ENCODE data around the gene ETHE1. TPM values are rescaled to one million over a fixed set of nuclear protein-coding genes. Genes with fewer than 3 reads are reported as not detected.

Gene ETHE1
- polyA plus RNA-seq, 1 donor from 2014 or later: 40.9 TPM

GRCh38 chr19:43545981-43546380 is 19.0 kb upstream of the ETHE1 start:
- H3K9ac ChIP-seq (ENCODE audit: low read length): no peak overlapping the region
- no peak overlapping the region for H3K27ac ChIP-seq (ENCODE audit: low read length)
- TF ChIP-seq MXI1 (conservative IDR thresholded peaks at IDR 0.05; ENCODE audit: poor library complexity, severe bottlenecking) (no peak), SMC3 (conservative IDR thresholded peaks at IDR 0.05; ENCODE audit: poor library complexity) (no peak), RAD21 (conservative IDR thresholded peaks at IDR 0.05) (no peak), EZH2 (IDR thresholded peaks at IDR 0.05; ENCODE audit: borderline replicate concordance, insufficient read depth, low read length, poor library complexity, severe bottlenecking) (no peak), TAF1 (IDR thresholded peaks at IDR 0.05; ENCODE audit: low read depth) (no peak), EP300 (conservative IDR thresholded peaks at IDR 0.05; ENCODE audit: poor library complexity, severe bottlenecking) (no peak), REST (IDR thresholded peaks at IDR 0.05; ENCODE audit: borderline replicate concordance) (no peak), POLR2AphosphoS5 (IDR thresholded peaks at IDR 0.05) (no peak), CTCF (IDR thresholded peaks at IDR 0.05; ENCODE audit: poor library complexity, severe bottlenecking) (no peak)
- H3K4me3 ChIP-seq (ENCODE audit: low read length): no peak overlapping the region
- no peaks in the 10 kb centered on the region for H3K9me3 ChIP-seq (ENCODE audit: low read length)
- no peaks in the 10 kb centered on the region for H3F3A ChIP-seq (ENCODE audit: insufficient read depth, low read length, poor library complexity, severe bottlenecking)
- no peaks in the 10 kb centered on the region for H3K79me2 ChIP-seq (replicated peaks; ENCODE audit: insufficient read depth, low read length)
- H3K27me3 ChIP-seq (ENCODE audit: insufficient read depth, low read depth, low read length): no peaks in the 10 kb centered on the region
- H2AFZ ChIP-seq (ENCODE audit: low read depth, low read length): no peak overlapping the region
- no peaks in the 10 kb centered on the region for H4K20me1 ChIP-seq (ENCODE audit: insufficient read depth)
- no peaks in the 10 kb centered on the region for H3K9me2 ChIP-seq (ENCODE audit: insufficient read depth, low read length)
- no peaks in the 10 kb centered on the region for H3K36me3 ChIP-seq (ENCODE audit: insufficient read depth, low read length)
- no peak overlapping the region for H3K4me2 ChIP-seq (ENCODE audit: low read length)

- H3K4me3 ChIP-seq (ENCODE audit: low read length): no peak overlapping the region
- no peaks in the 10 kb centered on the region for H3F3A ChIP-seq (ENCODE audit: insufficient read depth, low read length, poor library complexity, severe bottlenecking)
- TF ChIP-seq EP300 (conservative IDR thresholded peaks at IDR 0.05; ENCODE audit: poor library complexity, severe bottlenecking) (no peak), SMC3 (conservative IDR thresholded peaks at IDR 0.05; ENCODE audit: poor library complexity) (no peak), POLR2AphosphoS5 (IDR thresholded peaks at IDR 0.05) (no peak), RAD21 (conservative IDR thresholded peaks at IDR 0.05) (no peak)
- H3K9ac ChIP-seq (ENCODE audit: low read length): no peak overlapping the region
- no peak overlapping the region for H3K27ac ChIP-seq (ENCODE audit: low read length)
- no peaks in the 10 kb centered on the region for H4K20me1 ChIP-seq (ENCODE audit: insufficient read depth)
- no peak overlapping the region for H3K4me2 ChIP-seq (ENCODE audit: low read length)
- no peaks in the 10 kb centered on the region for H3K36me3 ChIP-seq (ENCODE audit: insufficient read depth, low read length)
- H3K79me2 ChIP-seq (replicated peaks; ENCODE audit: insufficient read depth, low read length): no peaks in the 10 kb centered on the region
- H3K27me3 ChIP-seq (ENCODE audit: insufficient read depth, low read depth, low read length): no peaks in the 10 kb centered on the region
- H3K9me3 ChIP-seq (ENCODE audit: low read length): no peaks in the 10 kb centered on the region
- no peaks in the 10 kb centered on the region for H3K9me2 ChIP-seq (ENCODE audit: insufficient read depth, low read length)
- no peak overlapping the region for H2AFZ ChIP-seq (ENCODE audit: low read depth, low read length)
Measured at GRCh38 chr19:43545276-43545675, 18.3 kb upstream of the ETHE1 start.

- Histone ChIP-seq H4K20me1 (ENCODE audit: insufficient read depth) (no peaks in the 10 kb centered on the region), H3K9me3 (ENCODE audit: low read length) (peaks cover 2% of the 10 kb centered on the region), H3K9me2 (ENCODE audit: insufficient read depth, low read length) (no peaks in the 10 kb centered on the region), H3K36me3 (ENCODE audit: insufficient read depth, low read length) (peaks cover 3% of the 10 kb centered on the region), H3K4me2 (ENCODE audit: low read length) (no peak overlapping the region), H3K9ac (ENCODE audit: low read length) (no peak overlapping the region), H2AFZ (ENCODE audit: low read depth, low read length) (no peak overlapping the region), H3K27ac (ENCODE audit: low read length) (no peak overlapping the region), H3K27me3 (ENCODE audit: insufficient read depth, low read depth, low read length) (no peaks in the 10 kb centered on the region), H3K4me3 (ENCODE audit: low read length) (no peak overlapping the region), H3K79me2 (replicated peaks; ENCODE audit: insufficient read depth, low read length) (no peaks in the 10 kb centered on the region), H3F3A (ENCODE audit: insufficient read depth, low read length, poor library complexity, severe bottlenecking) (no peaks in the 10 kb centered on the region)
- TF ChIP-seq MXI1 (conservative IDR thresholded peaks at IDR 0.05; ENCODE audit: poor library complexity, severe bottlenecking) (no peak), CTCF (IDR thresholded peaks at IDR 0.05; ENCODE audit: poor library complexity, severe bottlenecking) (no peak), TAF1 (IDR thresholded peaks at IDR 0.05; ENCODE audit: low read depth) (no peak), RAD21 (conservative IDR thresholded peaks at IDR 0.05) (no peak), REST (IDR thresholded peaks at IDR 0.05; ENCODE audit: borderline replicate concordance) (no peak), SMC3 (conservative IDR thresholded peaks at IDR 0.05; ENCODE audit: poor library complexity) (no peak)
Measured at GRCh38 chr19:43544077-43544476, 17.1 kb upstream of the ETHE1 start.
